ENCODE results near the gene DUSP16. TPM values are rescaled to one million over a fixed set of nuclear protein-coding genes. Genes with fewer than 3 reads are reported as not detected.

Gene DUSP16
- total RNA-seq, 2 donors from 2014 or later, result 12.9 to 23.4 TPM

- TF ChIP-seq CTCF (IDR thresholded peaks at IDR 0.05), result no peak
- Histone ChIP-seq H3K4me3 (no peak overlapping the region), H3K4me1 (ENCODE audit: control insufficient read depth in 1 of 2, low read depth in 2 of 2) (peaks cover 0 to 2% of the 10 kb centered on the region in 2 donors), H3K36me3 (no peaks in the 10 kb centered on the region), H3K9me3 (no peaks in the 10 kb centered on the region), H3K27me3 (replicated peaks; ENCODE audit: insufficient read depth) (no peaks in the 10 kb centered on the region), H3K27ac (no peak overlapping the region)
- DNase-seq (ENCODE audit: low spot score) (no peak), ATAC-seq (ENCODE audit: insufficient number of reproducible peaks, low FRiP score, low read depth) (no peak)
These were observed 18.7 kb downstream of the DUSP16 start for GRCh38 chr12:12543959-12544358.

GRCh38 chr12:12542964-12543363, 19.7 kb downstream of the DUSP16 start:
- ATAC-seq (ENCODE audit: insufficient number of reproducible peaks, low FRiP score, low read depth), result no peak

GRCh38 chr12:12542286-12542685, 20.4 kb downstream of the DUSP16 start:
- Histone ChIP-seq H3K4me3 (no peak overlapping the region), H3K36me3 (no peaks in the 10 kb centered on the region), H3K9me3 (no peaks in the 10 kb centered on the region), H3K27me3 (replicated peaks; ENCODE audit: insufficient read depth) (no peaks in the 10 kb centered on the region), H3K27ac (no peak overlapping the region), H3K4me1 (ENCODE audit: control insufficient read depth in 1 of 2, low read depth in 2 of 2) (peaks cover 0 to 14% of the 10 kb centered on the region in 2 donors)
- no peak for TF ChIP-seq CTCF (IDR thresholded peaks at IDR 0.05)
- DNase-seq (ENCODE audit: low spot score) (no peak), ATAC-seq (ENCODE audit: insufficient number of reproducible peaks, low FRiP score, low read depth) (no peak)

More at GRCh38 chr12:12542964-12543363, 19.7 kb downstream of the DUSP16 start:
- no peak overlapping the region for H3K27ac ChIP-seq
- no peak overlapping the region for H3K4me3 ChIP-seq
- H3K4me1 ChIP-seq (ENCODE audit: control insufficient read depth in 1 of 2, low read depth in 2 of 2), result peaks cover 0 to 12% of the 10 kb centered on the region in 2 donors
- no peaks in the 10 kb centered on the region for H3K9me3 ChIP-seq
- no peaks in the 10 kb centered on the region for H3K27me3 ChIP-seq (replicated peaks; ENCODE audit: insufficient read depth)
- no peaks in the 10 kb centered on the region for H3K36me3 ChIP-seq
- TF ChIP-seq CTCF (IDR thresholded peaks at IDR 0.05), result no peak
- DNase-seq (ENCODE audit: low spot score), result no peak

GRCh38 chr12:12541782-12542181, 20.9 kb downstream of the DUSP16 start:
- DNase-seq (ENCODE audit: low spot score) (no peak), ATAC-seq (ENCODE audit: insufficient number of reproducible peaks, low FRiP score, low read depth) (no peak)
- no peak for TF ChIP-seq CTCF (IDR thresholded peaks at IDR 0.05)
- H3K27ac ChIP-seq, result no peak overlapping the region
- H3K9me3 ChIP-seq, result no peaks in the 10 kb centered on the region
- H3K4me1 ChIP-seq (ENCODE audit: control insufficient read depth in 1 of 2, low read depth in 2 of 2), result peaks cover 0 to 14% of the 10 kb centered on the region in 2 donors
- H3K27me3 ChIP-seq (replicated peaks; ENCODE audit: insufficient read depth), result no peaks in the 10 kb centered on the region
- no peak overlapping the region for H3K4me3 ChIP-seq
- no peaks in the 10 kb centered on the region for H3K36me3 ChIP-seq

GRCh38 chr12:12540261-12541013, 22.2 kb downstream of the DUSP16 start:
- ATAC-seq (ENCODE audit: insufficient number of reproducible peaks, low FRiP score, low read depth) (no peak), DNase-seq (ENCODE audit: low spot score) (no peak)
- H3K4me1 ChIP-seq (ENCODE audit: control insufficient read depth in 1 of 2, low read depth in 2 of 2), result peaks cover 0 to 17% of the 10 kb centered on the region in 2 donors
- no peaks in the 10 kb centered on the region for H3K36me3 ChIP-seq
- H3K27me3 ChIP-seq (replicated peaks; ENCODE audit: insufficient read depth), result no peaks in the 10 kb centered on the region
- H3K9me3 ChIP-seq, result no peaks in the 10 kb centered on the region
- TF ChIP-seq CTCF (IDR thresholded peaks at IDR 0.05), result no peak
- no peak overlapping the region for H3K4me3 ChIP-seq
- no peak overlapping the region for H3K27ac ChIP-seq

Measured in thoracic aorta (tissue), 2 donors.